ENCODE results near the gene ACACB.
"Not testable (repeated sequence)": the region's sequence is repeated elsewhere in the genome, so short reads cannot be mapped to it uniquely, and the experiment has no call there.

ACACB gene

DNA sequence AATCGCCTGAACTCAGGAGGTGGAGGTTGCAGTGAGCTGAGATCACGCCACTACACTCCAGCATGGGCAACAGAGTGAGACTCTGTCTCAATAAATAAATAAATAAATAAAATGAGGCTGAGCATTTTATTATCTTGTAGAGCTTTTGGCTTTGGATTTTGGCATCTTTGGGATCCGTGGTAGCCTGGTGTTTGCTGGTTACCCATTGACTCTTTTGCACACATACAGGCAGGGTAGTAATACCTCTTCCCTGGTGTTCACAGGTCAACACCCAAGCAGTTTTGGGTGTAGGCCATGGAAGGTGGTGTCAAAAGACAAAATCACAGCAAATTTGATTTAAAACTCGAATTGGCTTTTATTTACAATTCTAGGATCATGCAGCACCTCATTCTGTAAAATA lies 27.8 kb downstream of the ACACB start:
- no peak for DNase-seq

GRCh38 chr12:109147126-109147525 lies 30.7 kb downstream of the ACACB start:
- DNase-seq, result not testable (repeated sequence)

DNA sequence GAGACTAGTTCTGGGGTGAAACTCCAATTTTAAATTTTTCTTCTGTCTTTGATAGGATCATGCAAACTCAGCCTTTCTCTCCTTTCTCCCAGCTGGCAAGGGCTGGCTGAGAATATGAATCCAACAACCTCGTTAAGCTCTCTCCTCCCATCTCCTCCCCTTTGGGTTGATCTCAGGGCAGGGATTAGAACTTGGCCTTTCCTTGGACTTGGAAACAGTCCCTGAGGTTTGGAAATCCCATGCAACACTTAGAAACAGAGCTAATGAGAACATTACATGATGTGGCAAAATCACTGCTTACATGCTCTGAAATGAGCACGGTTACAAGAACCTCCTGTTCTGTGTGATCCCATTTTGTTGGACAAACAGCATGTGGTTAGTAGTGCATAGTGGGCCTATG lies 31.6 kb downstream of the ACACB start:
- no peak for DNase-seq

GRCh38 chr12:109150124-109150640 lies 33.8 kb downstream of the ACACB start:
- no peak for DNase-seq

GRCh38 chr12:109151457-109151856 lies 35.1 kb downstream of the ACACB start:
- DNase-seq, result no peak

DNA sequence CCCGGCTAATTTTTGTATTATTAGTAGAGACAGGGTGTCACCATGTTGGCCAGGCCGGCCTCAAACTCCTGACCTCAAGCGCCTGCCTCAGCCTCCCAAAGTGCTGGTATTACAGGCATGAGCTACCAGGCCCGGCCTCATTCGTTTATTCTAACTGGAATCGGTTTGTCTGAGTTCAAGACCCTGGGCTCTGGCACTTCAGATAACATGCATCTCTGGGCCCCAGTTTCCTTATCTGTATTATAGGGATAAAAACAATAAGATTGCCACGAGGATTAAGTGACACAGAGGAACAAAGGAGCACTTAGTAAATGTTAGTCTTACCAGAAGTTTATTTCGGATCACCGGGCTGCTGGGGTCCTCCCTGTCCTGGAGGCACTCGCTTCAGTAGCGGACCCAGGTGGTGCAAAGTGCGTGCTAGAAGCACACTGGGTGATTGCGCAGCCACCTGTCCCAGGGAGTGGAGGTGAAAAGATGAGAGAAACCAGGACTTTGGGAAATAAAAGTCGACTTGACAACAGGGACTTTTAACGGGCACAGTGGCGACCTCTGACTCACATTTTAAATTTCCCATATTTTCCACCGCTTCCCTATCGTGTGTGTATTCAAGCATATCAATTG lies 37.5 kb downstream of the ACACB start:
- DNase-seq, result peak; percentile 77

- DNase-seq, result peak; percentile 87
These were observed 38.4 kb downstream of the ACACB start for GRCh38 chr12:109154451-109155438.

- no peak for DNase-seq
These were observed 39.6 kb downstream of the ACACB start for GRCh38 chr12:109156036-109156435.

GRCh38 chr12:109156586-109156985 lies 40.2 kb downstream of the ACACB start:
- no peak for DNase-seq

- no peak for DNase-seq
These were observed 41.6 kb downstream of the ACACB start for GRCh38 chr12:109157986-109158385.

DNA sequence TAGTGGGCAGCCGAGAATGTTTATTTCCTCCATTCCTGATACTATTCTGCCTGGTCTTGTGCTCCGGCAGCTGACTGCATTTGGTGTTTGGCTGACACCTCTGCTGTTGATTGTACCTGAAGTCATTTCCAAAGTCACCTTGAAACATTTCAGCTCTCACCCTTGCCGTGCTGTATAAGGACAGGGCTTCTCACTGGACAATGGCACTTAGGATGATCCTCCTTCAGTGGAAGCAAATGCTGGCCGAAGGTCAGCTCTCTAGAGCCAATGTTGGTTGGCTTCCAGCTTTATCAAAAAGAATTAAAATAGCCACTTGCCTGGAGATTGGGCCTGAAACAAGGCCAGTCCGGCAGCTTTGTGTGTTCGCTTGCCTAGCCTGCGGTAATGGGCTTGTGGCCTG lies 44.0 kb downstream of the ACACB start:
- no peak for DNase-seq

DNA sequence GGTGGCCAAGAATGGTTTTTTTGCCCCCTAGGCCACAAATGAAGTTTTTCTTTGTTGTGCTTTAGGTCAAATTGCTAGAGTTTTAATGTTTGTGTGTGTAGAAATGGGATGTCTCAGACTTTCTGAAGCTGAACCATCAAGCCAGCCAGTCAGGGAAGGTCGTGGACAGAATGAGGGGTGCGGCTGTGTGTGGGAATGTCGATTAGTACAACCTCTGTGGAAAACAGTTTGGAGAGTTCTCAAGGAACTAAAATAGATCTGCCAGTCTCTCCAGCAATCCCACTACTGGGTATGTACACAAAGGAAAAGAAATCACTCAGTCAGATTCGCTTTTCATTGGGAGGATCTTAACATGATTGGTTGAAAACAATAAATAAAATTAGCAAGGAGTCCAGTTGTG lies 44.5 kb downstream of the ACACB start:
- DNase-seq, result no peak

DNA sequence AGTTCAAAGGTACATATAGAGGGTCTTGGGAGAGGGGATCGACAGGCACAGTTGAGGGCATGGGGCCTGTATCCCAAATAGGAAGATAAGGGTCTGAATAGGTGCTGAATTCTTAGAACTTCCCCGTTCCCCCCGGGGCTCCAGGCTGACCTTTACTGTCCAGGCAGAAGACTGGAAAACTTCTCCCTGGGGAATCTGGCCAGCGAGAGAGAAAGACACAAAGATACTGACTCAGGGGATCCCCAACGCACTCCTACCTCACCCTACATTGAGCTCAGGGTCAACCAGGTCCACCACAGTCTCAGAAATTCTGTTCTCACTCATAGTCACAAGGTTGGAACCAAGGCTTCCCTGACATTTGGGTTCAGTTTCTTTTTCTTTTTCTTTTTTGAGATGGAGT lies 46.2 kb downstream of the ACACB start:
- no peak for DNase-seq

GRCh38 chr12:109163167-109163566 lies 46.8 kb downstream of the ACACB start:
- DNase-seq, result no peak

GRCh38 chr12:109165599-109165998 lies 49.2 kb downstream of the ACACB start:
- DNase-seq, result no peak

- no peak for DNase-seq
These were observed 50.0 kb downstream of the ACACB start for GRCh38 chr12:109166371-109166770.

DNA sequence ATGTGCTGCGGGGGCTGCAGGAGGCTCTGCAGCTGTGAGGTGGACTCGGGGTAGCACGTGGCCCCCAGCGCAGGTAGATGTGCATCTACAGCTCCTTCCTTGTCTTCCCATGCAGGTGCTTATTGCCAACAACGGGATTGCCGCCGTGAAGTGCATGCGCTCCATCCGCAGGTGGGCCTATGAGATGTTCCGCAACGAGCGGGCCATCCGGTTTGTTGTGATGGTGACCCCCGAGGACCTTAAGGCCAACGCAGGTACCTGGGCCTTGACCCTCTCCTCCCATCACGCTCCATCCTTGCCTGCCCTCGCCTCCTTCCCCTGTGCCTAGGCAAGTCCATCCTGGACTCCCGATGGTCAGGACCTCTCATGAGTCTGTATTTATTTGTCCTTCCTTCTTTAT lies 51.4 kb downstream of the ACACB start:
- no peak for DNase-seq

DNA sequence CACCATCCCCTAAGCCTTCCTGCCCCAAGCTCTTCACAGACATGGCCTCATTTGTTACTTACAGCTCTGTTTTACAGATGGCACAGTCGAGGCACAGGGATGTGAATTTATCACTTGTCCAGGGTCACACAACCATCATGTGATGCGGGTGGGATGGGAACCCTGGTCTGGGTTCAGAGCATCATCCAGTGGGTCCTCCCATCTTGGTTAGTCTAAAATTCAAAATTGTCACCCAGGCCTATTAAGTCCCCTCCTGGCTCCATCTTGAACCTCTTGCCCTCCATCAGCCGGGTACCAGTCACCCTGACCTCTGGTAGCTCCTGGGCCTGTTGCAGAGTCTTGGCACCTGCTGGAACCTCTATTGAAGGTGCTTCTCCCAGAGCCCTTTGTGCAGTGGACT lies 52.9 kb downstream of the ACACB start:
- DNase-seq, result no peak

DNA sequence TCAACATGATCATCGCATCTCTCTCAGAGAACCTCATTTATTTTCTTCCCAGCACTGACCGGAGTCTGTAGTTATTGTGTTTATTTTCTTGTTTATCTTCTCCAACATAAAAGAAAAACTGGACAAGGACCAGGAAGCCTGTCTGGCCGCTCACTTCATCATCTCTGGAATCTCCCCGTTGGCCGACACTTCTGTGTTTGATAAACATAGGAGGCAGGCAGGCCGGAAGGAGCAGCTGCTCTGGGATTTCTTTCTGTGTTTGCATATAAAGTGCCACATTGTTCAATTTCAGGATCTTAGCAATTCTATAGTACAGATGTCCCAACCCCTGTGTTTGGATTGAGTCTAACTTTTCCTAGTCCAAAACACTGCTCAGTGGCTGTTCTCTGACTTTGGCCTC lies 53.3 kb downstream of the ACACB start:
- DNase-seq, result no peak

- no peak for DNase-seq
These were observed 53.9 kb downstream of the ACACB start for GRCh38 chr12:109170324-109170723.

- DNase-seq, result not testable (repeated sequence)
These were observed 56.4 kb downstream of the ACACB start for GRCh38 chr12:109172787-109173186.

DNA sequence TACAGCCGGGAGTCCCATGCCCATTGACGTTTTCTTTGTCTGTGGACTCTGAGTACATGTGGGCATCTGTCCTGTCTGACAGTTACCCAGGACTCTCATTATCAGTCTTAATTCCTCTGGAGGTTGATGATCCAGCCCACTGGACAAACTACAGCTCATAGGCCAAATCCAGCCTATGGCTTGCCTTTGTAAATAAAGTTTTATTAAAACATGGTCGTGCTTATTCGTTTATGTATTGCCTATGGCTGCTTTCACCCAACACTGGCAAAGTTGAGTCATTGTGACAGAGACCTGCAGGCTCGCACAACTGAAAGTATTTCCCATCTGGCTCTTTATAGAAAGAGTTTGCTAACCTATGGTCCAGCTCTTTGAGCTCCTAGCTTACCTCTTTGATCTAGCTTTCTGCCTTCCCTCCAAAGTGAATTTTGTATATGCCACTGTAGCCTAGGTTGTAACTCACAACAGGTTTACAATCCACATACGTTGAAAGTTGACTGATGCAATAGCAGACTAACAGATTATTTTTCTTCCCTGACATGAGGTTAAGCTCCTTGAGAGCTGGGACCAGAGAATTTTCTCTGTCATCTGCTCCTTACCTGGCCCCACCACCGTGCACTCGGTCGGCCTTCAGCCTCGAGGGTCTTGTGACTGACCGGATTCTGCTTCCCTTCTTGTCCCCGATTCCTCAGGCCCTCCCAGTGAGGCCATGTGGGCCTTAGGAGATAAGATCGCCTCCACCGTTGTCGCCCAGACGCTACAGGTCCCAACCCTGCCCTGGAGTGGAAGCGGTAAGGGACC lies 57.3 kb downstream of the ACACB start:
- no peak for DNase-seq

DNA sequence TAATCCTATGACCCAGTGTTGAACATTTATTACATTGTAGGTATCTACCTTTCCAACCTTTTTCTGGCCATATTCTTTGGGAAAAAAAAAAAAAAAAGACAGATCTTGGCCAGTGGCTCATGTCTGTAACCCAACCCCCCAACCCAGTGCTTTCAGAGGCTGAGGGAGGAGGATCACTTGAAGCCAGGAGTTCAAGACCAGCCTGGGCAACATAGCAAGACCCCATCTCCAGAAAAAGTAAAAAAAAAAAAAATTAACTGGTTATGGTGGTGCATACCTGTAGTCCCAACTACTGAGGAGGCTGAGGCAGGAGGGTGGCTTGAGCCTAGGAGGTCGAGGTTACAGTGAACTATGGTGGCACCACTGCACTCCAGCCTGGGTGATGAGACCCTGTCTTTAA lies 58.1 kb downstream of the ACACB start:
- no peak for DNase-seq

Measured in hematopoietic multipotent progenitor cell treated with erythropoietin and hydrocortisone succinate and interleukin-3 and kit ligand, for 8 days (in vitro differentiated cells).